Measurements from ENCODE around the gene C4orf36.
"Not testable (repeated sequence)": the region's sequence is repeated elsewhere in the genome, so short reads cannot be mapped to it uniquely, and the experiment has no call there.

Gene C4orf36

DNA sequence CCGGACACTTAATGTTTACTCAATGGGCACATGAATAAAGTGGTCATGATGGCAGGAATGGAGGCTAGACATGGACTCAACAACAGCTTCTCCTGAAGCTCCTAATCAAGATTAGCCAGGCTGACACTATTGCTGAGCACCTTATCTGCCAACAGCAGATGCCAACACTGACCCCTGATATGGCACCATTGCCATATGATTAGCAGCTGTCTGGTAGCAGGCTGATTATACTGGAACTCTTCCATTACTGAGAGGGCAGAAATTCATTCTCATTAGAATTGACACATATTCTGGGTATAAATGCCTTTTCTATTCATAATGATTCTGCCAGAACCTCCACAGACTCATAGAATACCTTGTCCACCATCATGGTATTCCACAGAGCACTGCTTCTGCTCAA, 24.2 kb upstream of the C4orf36 start:
- no peak for DNase-seq

DNA sequence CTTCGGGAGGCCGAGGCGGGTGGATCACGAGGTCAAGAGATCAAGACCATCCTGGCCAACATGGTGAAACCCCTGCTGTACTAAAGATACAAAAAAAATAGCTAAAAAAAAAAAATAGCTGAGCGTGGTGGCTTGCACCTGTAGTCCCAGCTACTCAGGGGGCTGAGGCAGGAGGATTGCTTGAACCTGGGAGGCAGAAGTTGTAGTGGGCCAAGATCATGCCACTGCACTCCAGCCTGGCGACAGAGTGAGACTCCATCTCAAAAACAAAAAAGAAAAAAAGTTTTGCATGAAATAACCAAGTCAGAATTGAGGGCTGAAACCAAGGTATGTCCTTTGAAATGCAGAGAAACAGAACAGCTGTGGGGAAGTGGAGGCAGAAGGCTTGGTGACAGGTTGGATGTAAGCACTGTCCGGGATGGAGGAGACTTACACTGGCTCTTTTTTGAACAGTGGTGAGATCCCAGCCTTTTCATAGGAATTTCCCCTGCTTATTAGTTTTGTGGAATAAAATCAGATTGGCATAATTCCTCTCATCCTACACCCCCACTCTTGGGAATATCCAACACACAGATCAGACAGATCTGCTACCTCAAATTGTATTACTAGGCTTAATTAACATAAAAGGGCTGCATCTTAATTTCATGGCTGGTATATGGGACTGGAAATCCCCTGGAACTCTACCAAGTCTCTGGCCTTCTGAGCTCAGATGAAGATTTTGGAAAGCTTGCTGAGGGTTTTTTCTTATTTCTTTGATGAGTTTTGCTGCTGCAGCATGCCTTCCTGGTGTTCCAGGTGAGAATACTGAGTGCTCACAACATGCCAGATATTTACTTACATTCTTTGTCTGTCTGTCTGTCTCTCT, 18.8 kb upstream of the C4orf36 start:
- no peak for DNase-seq

DNA sequence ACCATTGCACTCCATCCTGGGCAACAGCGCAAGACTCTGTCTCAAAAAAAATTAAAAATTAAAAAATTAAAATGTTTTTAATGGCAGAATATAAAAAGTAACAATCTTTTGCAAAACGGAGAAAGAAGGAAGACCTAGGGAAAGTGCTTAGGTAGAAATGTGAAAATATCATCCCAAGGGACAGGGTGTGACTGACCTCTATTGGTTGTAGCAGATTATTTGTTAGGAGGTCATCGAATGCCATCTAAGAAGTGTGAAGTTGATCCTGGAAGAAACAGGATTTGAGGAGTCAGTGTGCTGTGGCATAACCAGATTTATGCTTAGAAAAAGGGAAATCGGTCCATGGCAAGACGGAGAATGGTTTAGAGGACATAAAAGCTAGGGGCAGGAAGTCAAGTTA, 18.1 kb upstream of the C4orf36 start:
- DNase-seq: no peak

DNA sequence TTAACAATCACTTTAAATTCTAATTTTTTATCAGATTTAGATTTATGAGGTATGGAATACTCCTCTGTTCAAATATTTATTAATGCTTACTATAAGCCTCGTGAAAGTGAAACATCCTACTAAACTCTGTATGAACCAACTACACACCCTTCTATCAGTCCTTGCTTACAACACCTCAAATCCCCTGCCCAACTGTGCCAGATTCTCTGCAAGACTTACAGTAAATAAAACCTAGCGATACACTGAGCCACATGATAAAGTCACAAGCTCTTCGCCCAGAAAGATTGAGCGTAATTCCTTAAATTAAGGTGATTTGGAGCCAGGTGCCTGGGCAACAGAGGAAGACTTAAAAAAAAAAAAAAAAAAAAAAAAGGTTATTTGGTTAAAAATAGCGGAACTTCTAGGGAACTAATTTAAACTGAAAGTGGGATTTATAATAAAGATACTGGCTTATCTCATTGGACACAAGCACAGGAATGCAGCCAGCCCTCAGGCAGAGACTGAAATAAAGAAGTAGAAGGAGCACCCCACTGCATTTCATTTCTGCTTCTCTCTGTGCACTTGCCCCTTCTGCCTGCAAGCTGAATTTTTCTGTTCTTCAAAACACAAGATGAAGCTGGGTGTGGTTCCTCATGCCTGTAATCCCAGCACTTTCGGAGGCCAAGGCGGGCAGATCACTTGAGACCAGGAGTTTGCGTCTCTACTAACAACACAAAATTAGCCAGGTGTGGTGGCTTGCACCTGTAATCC, 17.5 kb upstream of the C4orf36 start:
- DNase-seq: no peak

DNA sequence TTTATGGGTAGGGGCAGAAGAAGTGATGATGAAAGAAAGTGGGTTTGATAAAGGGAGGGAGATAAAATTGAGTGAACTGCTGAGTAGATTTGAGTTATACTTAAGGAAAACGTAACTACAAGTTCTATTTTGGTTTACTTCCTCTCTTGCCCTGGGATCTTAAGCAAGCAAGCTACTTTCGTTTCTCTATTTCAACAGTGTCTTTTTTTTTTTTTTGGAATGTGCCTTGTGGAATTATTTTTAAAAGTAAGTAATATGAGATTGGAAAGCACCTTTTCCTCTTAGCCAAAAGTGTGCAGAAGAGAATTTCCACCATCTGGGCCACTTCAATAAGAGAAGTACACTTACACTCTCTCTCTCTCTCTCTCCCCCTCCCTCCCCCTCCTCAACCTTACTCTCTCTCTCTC, 16.0 kb upstream of the C4orf36 start:
- DNase-seq: peak; percentile 72 to 77

DNA sequence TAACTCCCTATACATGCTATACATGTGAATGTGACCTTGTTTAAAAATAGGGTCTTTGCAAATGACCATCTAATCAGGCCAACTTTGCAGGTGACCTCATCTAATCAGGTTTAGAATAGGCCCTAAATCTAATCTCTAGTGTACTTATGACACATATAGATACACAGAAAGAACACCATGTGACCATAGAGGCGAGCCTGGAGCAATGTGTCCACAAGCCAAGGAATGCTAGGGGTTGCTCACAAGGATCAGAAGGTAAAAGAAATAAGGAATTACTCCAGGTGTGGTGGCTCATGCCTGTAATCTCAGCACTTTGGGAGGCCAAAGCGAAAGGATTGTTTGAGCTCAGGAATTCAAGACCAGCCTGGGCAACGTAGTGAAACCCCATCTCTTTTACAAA, 9.6 kb upstream of the C4orf36 start:
- DNase-seq: no peak

DNA sequence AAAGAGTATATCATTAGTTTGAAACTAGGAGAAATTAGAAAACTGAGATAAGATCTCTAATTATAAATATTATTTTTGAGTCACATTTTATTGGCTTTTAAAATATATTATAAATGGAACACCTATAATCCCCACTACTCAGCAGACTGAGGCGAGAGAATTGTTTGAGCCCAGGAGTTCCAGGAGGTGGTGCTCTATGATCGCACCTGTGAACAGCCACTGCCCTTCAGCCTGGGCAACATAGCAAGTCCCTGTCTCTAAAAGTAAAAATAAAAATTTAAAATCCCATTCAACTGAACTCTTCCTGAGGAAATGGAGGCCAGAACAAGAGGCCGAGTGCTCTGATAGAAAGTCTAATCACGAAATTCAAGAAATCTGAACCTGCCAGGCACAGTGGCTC, 6.3 kb upstream of the C4orf36 start:
- no peak for DNase-seq

DNA sequence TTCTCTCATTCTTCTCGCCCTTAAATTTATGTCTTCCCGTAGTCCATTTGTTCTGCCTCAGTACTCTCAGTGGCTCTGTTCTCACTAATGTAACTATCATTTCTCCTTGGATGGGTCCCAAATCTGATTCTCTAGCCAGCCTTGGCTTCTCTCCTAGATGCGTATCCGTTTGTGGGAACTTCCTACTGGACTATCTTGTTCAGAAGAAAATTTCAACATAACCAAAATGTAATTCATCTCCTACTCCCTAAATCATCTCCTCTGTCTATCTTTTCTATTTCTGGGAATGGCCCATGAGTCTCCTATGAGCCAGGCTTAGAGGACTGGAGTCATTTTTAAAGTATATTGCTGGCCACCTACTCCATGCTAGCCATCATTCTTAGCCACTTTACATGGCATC, 4.4 kb upstream of the C4orf36 start:
- no peak for DNase-seq

DNA sequence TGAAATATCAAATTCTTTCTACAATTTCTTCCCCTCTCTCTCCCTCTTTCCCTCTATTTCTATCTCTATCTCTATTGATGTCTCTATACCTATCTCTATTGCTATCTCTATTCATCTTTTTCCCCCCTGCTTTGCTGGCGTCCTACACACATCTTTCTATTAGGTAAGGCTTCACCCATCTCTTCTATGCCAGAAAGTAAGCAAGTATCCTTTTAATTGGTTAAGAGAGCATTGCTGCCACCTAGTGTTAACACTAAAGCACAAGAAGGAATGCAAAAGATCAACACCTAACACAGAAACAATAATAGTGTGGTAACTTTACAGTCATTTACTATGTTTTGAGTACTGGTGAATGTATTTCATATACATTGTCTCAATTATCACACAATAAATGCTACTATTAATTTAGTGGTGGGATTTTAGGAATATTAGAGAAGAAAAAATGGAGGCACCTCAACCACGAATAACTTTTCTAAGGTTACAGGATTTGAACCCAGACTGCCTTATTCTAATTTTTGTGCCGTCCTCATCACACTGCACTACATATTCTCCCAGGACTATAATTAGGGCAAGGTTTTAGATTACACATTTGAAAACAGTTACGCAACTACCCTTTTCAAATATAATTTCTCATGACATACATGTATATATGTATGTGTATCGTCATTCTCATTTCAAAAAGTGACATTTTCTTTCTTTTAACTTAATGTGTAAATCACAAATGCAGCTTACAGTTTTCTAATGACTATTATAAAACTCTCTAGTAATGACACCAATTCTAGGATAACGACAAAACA, 3.7 kb upstream of the C4orf36 start:
- peak; percentile 82 to 88 for DNase-seq

DNA sequence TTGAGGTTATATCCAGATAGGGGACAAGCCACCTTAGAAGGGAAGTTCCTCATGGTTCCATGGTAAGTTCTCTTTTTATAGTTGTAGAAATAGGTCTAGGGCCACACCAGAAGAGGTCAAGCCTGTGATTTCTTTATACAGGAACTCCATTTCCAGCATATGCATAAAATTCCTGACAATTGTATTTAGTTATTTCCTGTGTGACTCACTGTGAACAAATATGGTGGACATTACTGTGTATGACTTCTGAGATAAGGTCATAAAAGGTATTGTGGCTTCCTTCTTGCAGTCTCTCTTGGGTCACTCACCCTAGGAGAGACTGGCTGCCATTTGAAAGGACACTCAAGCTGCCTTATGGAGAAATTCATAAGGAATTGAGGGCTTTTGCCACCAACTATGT, 2.2 kb upstream of the C4orf36 start:
- no peak for DNase-seq

DNA sequence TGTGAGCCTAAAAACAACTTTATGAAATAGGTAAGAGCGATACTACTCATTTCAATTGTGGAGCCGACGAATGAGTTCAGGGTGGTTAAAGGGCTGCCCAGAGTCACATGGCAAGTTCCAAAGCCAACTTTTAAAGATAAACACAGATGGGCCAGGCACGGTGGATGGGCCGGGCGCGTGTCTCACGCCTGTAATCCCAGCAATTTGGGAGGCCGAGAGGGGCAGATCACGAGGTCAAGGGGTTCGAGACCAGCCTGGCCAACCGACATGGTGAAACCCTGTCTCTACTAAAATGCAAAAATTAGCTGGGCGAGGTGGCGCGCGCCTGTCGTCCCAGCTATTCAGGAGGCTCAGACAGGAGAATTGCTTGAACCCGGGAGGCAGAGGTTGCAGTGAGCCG, 914 bp upstream of the C4orf36 start:
- no peak for DNase-seq

DNA sequence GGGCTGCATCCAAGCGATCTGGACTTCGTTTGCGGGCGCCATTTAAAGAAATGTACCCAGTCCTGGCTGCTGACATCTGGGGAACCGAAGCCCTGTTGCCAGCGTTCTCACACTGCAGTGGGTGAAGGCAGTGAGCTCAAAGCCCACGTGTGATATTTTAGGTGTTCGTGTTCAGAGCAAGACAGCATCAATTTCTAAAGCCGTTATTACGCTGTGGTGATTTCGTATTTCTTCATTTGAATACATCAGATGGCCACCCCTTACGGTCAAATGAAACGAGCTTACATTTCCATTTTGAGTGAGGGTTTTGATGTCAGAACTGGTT, 376 bp upstream of the C4orf36 start:
- DNase-seq: peak in 1 of 2 experiments; percentile 24

DNA sequence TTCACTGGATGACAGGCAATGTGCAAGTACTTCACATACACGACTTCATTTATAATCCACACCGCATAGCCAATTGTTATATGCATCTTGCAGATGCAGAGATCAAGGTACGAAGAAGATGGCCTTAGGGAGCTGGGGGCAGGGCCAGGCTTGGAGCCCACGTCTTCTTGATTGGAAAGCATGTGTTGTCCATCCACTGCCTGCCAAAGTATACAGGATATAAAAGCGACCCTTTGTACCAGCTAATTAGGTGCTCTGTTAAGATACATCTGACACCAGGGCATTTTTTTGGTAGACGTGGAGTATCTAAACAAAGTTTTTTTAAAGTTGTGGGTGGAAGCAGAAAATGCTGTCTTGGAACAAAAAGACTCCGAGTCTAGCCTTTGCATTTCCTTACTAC, 1.4 kb downstream of the C4orf36 start:
- DNase-seq: no peak

DNA sequence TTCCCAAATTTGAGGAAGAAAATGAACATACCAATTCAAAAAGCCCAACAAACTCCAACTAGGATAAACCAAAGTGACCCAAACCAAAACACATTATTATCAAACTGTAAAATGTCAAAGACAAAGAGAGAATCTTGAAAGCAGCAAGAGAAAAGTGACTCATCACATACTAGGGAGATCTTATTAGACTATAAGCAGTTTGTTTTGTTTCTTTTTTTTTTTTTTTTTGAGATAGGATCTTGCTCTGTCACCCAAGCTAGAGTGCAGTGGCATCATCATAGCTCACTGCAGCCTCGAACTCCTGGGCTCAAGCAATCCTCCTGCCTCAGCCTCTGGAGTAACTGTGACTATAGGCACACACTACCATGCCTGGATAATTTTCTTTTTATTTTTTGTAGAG, 12.6 kb downstream of the C4orf36 start:
- no peak for DNase-seq

DNA sequence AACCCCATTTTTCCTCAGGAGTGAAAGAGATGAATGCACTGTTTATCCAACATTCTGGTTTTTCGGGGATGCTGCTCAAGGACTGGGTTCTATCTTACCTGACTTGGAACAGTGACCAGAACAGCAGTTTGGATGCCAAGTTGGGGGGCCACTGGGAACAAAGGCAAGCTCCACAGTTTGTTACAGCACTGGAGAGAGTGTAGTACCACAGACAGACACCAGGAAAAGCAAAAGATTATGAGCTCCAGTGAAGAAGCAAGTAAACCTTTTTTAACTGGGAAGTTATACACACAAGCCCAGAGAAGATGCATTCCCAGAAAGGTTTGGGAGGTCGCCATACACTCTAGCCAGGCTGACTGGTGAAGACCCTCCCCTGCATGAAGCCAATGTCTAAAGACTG, 13.6 kb downstream of the C4orf36 start:
- no peak for DNase-seq

DNA sequence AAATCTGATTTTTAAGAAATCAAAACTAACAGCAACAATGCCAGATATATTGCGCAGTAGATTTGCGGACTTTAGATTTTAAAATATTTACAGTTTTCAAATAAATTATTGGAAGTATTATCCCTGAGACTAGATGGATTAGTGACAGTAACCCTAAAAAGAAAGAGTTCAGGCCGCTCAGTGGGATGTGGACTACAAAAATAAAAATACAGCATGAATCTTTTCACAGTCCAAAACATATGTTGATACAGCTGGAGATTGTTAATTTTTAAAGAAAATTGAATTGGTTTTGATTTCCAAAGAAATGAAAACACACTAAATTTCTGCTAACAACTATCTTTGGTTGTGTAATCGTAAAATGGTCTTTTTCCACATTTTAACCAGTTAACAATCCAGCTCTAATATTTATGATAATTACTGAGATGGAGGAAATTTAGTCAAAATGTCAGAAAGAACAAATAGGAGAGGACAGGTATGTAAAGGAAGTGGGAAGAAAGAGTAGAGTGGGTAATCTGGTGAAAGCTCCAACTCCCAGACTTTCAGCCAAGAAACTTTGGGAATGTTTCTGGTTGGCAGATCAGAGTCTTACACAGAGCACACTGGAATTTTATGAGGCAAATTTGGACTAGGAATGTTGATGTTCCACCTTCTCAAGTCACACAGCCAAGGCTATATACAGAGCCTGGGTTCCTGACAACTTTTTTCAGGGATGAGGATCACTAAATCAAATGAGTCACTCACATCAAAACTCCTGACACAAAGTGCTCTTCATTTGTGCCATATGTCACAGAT, 15.1 kb downstream of the C4orf36 start:
- no peak for DNase-seq

DNA sequence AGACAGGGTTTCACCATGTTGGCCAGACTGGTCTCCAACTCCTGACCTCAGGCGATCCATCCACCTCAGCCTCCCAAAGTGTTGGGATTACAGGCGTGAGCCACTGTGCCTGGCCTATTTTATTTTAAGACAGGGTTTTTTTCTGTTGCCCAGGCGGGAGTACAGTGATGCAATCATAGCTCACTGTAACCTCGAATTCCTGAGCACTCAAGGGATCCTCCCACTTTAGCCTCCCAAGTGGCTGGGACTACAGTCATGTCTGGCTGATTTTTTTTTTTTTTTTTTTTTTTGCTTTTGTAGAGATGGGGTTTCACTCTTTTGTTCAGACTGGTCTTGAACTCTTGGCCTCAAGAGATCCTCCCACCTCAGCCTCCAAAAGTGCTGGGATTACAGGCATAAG, 16.8 kb downstream of the C4orf36 start:
- not testable (repeated sequence) for DNase-seq

DNA sequence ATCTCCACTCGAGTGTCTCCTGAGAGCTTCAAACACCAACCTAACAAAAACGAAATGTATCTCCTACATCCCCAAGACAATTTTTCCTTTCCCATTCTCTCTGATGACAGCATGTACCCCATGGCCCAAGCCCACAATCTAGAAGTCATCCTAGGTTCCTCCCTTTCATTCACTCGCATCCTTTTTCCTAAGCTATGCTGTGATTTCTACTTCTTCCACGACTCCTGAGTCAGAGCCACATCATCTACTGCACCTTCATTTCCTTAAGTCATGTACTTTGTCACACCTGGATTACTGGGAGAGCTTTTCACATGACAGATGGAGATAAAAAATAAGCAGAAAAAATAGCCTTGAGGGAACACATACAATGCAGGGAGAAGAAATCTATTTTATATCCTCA, 20.1 kb downstream of the C4orf36 start:
- no peak for DNase-seq

DNA sequence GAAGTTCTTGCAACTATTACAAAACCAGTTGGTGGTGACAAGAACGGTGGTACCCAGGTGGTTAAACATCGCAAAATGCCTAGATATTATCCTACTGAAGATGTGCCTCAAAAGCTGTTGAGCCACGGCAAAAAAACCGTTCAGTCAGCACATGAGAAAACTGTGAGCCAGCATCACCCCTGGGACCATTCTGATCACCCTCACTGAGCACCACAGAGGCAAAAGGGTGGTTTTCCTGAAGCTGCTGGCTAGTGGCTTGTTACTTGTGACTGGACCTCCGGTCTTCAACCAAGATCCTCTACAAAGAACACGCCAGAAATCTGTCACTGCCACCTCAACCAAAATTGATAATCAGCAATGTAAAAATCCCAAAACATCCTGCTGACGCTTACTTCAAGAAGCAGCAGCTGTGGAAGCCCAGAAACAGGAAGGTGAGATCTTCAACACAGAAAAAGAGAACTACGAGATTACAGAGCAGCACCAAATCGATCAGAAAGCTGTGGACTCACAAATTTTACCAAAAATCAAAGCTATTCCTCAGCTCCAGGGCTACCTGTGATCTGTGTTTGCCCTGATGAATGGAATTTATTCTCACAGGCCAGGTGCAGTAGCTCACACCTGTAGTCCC, 21.7 kb downstream of the C4orf36 start:
- peak; percentile 4 to 18 for DNase-seq

DNA sequence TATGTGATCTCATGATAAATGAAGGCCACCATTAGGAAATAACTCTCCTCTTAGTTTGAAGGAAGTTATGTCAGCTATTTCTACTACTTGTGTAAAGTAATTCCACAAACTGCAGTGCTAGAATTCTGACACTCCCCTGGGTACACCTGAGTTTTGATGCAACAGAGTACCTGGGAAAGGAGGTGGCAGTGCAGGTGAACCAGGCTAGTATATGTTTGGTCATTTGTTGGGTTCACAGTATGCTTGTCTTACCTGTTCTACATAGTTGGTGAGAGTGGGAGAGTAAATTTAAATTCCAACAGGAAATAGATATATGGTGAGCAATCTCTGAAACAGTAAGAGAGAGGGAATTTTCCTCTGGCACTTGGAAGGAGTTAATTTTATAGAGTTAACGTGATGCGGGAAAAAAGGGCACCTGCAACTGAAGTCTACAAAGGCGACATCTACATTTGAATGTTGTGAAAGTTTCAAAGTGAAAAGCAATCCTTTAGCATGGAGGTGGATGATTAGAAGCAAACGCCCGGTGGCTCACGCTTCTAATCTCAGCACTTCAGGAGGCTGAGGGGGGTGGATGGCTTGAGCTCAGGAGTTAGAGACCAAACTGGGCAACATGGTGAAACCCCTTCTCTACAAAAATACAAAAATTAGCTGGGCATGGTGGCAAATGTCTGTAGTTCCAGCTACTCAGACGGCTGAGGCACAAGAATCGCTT, 34.7 kb downstream of the C4orf36 start:
- DNase-seq: no peak

DNA sequence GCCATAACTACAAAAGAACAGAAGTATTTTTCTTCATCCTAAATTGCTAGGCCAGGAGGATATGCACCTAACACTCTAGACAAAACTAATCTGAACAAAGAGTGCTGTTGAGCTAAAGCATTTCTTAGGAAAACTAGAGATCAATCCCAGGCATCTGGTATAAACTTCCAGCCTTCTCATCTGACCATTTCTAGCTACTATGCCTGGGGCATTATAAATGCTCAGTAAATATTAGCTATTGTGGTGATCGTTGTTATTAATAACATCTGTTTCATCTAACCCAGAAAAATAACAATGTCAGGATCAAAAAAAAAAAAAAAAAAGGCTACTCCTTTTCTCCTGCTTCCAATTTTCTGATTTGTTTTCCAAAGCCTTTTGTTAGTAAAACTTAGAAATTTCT, 35.3 kb downstream of the C4orf36 start:
- no peak for DNase-seq

DNA sequence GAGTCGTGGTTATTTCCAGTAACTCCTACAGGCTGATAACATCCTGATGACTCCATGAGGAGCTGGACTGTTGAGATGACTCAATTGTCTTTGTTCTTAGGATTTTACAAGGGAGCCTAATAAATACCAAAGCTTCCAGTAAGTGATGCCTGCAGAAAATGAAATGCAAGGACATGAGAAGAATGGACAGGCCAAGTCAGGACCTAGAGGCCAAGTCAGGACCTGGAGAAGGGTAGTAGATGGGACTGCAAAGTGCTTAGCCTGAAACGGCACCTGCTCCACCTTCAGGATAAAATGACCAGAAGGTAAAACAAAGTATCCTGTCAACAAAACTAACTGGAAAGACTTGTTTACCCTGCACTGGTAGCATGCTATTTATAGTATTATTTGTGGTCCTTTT, 36.6 kb downstream of the C4orf36 start:
- peak; percentile 14 to 24 for DNase-seq

Data from Kasumi-1 (cell line).